Measurements from ENCODE around the gene SYNRG. TPM values are rescaled to one million over a fixed set of nuclear protein-coding genes. Genes with fewer than 3 reads are reported as not detected.

Gene SYNRG
- total and polyA plus RNA-seq, 2 donors (not counting 1 experiment from before 2014, with no cell fraction given) = 20.4 to 21.5 TPM

- no peaks in the 10 kb centered on the region for H3K4me1 ChIP-seq (ENCODE audit: control insufficient read depth, extremely low read depth, insufficient read depth, low read length)
- H3K27me3 ChIP-seq (ENCODE audit: control insufficient read depth, insufficient read depth, low read length) = no peaks in the 10 kb centered on the region
- H3K9me3 ChIP-seq (ENCODE audit: control insufficient read depth, insufficient read depth, low read depth, low read length) = no peaks in the 10 kb centered on the region
- no peak overlapping the region for H3K4me2 ChIP-seq (ENCODE audit: extremely low read depth, insufficient read depth, low read length)
- H3K36me3 ChIP-seq (ENCODE audit: control insufficient read depth, insufficient read depth, low read length) = no peaks in the 10 kb centered on the region
- no peaks in the 10 kb centered on the region for H3K79me2 ChIP-seq (ENCODE audit: control insufficient read depth, insufficient read depth, low read length)
- no peaks in the 10 kb centered on the region for H4K20me1 ChIP-seq (ENCODE audit: control insufficient read depth, extremely low read depth, insufficient read depth, low read length)
- H3K9ac ChIP-seq (ENCODE audit: insufficient read depth, low read length) = no peak overlapping the region
- no peak overlapping the region for H3K27ac ChIP-seq (ENCODE audit: insufficient read depth, low read length)
- TF ChIP-seq EZH2 (IDR thresholded peaks at IDR 0.05; ENCODE audit: low read length, missing control alignments) (no peak), CTCF (conservative IDR thresholded peaks at IDR 0.05 in 1 of 2, IDR thresholded peaks at IDR 0.05 in 1 of 2; ENCODE audit: low read depth in 1 of 2, low read length in 2 of 2) (no peak)
- no peak overlapping the region for H2AFZ ChIP-seq (ENCODE audit: low read length)
- DNase-seq (ENCODE audit: low read depth in 2 of 2) = peak; percentile 37 to 78
- no peak overlapping the region for H3K4me3 ChIP-seq (replicated peaks in 1 of 4; ENCODE audit: control extremely low read depth in 1 of 4, insufficient read depth in 1 of 4, low read depth in 3 of 4, low read length in 4 of 4)
Observed at GRCh38 chr17:37465069-37465616, 144.1 kb downstream of the SYNRG start.

Other genes with a start within 250 kb of the SYNRG start
- not detected in 2 replicates for gene C17orf78, start 233.4 kb downstream of the SYNRG start, total RNA-seq
- gene C17orf78, start 233.4 kb downstream of the SYNRG start, polyA plus RNA-seq = not detected in 2 replicates
- 72.9 and 123 TPM in 2 replicates for gene ACACA, start 202.6 kb downstream of the SYNRG start, total RNA-seq
- 45.2 and 54.1 TPM in 2 replicates for gene ACACA, start 202.6 kb downstream of the SYNRG start, polyA plus RNA-seq
- 19.8 and 23.9 TPM in 2 replicates for gene TADA2A, start 202.5 kb downstream of the SYNRG start, total RNA-seq
- gene TADA2A, start 202.5 kb downstream of the SYNRG start, polyA plus RNA-seq = 18.7 and 19.3 TPM in 2 replicates
- gene DUSP14, start 119.5 kb downstream of the SYNRG start, total RNA-seq = 61.4 and 121 TPM in 2 replicates
- gene DUSP14, start 119.5 kb downstream of the SYNRG start, polyA plus RNA-seq = 153 and 161 TPM in 2 replicates
- gene DDX52, start 34.0 kb upstream of the SYNRG start, total RNA-seq = 18.7 and 20.6 TPM in 2 replicates
- gene DDX52, start 34.0 kb upstream of the SYNRG start, polyA plus RNA-seq = 20.4 and 22.3 TPM in 2 replicates
- not detected in 2 replicates for gene HNF1B, start 135.6 kb upstream of the SYNRG start, total RNA-seq
- not detected in 2 replicates for gene HNF1B, start 135.6 kb upstream of the SYNRG start, polyA plus RNA-seq

Measured in fibroblast of lung (primary cell).